ENCODE results near the gene ARPP21.

- TF ChIP-seq POLR2A (IDR thresholded peaks at IDR 0.05) (no peak), CTCF (IDR thresholded peaks at IDR 0.05) (no peak)
These were observed 23.0 kb upstream of the ARPP21 start for GRCh38 chr3:35616346-35616745.

Measured in suprapubic skin (tissue), 3 donors.